ENCODE data around the gene CIBAR2.
"Not testable (repeated sequence)": the region's sequence is repeated elsewhere in the genome, so short reads cannot be mapped to it uniquely, and the experiment has no call there.

Gene CIBAR2

DNA sequence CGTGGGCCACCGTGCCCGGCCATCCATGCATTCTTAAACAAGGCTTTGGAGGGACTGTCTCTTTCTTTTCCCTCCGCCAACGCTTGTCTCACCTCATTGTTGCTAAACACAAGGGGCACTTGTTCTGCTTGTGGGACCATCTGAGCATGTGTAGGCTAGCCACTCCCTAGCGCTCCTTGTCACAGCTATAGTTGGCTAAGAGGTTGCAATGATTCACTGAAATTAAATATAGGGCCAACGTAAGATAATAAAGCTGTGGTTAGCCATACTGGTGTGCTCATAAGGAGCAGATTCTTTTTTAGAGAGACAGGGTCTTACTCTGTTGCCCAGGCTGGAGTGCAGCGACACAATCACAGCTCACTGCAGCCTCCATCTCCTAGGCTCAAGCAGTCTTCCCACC, 43.5 kb downstream of the CIBAR2 start:
- FAIRE-seq (no peak), DNase-seq (ENCODE audit: extremely low spot score, insufficient read length, low read depth) (no peak)

DNA sequence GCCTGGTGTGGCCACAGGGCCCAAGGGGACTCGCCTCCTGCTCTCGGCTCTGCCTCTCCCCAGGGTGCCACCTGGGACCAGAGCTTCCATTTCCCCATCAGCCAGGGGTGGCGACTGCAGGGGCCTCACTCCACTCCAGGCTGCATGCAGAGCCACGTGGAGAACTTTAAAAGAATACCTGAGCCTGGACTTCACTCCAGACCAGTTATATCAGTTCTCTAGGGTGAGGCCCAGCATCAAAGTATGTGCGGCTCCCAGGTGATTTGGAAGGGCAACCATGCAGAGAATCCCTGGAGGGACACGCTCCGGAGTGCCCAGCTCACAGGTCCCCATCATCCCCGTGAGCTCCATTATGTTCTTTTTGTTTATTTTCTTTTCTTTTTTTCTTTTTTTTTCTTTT, 44.8 kb downstream of the CIBAR2 start:
- FAIRE-seq (no peak), DNase-seq (ENCODE audit: extremely low spot score, insufficient read length, low read depth) (no peak)

DNA sequence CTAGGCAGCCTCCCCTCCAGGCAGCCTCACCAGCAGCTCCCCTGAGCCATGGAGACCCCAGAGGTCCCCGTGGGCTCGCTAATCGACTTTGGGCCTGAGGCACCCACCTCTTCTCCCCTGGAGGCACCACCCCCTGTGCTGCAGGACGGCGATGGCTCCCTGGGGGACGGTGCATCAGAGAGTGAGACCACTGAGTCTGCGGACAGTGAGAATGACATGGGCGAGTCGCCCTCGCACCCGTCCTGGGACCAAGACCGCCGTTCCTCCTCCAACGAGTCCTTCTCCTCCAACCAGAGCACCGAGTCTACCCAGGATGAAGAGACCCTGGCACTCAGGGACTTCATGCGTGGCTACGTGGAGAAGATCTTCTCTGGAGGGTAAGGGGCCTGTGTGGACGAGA, 45.2 kb downstream of the CIBAR2 start:
- no peak for FAIRE-seq
- DNase-seq (ENCODE audit: extremely low spot score, insufficient read length, low read depth): no peak

DNA sequence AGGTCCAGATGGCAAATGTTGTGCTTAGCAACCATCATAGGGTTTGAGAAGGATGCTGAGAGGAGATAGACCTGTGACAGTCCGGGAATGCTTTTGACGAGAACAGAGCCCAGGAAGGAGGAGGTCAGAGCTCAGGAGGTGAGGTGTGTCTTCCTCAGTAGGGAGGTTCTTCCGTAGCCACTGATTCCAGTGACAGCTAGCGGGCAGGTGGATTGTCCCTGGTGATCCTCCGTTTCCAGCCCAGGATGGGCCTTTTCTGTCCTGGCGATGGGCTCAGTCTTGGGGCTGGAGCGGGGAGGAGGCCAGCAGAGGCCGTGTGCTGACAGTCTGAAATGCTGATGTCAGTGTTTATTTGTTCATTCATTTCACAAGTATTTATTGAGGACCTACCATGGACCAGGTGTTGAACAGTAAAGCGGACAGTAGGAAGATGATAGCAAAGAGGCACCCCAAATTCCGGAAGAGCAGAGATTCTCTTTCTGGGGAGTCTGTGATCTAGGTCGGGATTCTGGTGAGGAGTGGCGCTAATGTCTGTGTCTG, 45.9 kb downstream of the CIBAR2 start:
- DNase-seq (ENCODE audit: extremely low spot score, insufficient read length, low read depth) (no peak), FAIRE-seq (no peak)

DNA sequence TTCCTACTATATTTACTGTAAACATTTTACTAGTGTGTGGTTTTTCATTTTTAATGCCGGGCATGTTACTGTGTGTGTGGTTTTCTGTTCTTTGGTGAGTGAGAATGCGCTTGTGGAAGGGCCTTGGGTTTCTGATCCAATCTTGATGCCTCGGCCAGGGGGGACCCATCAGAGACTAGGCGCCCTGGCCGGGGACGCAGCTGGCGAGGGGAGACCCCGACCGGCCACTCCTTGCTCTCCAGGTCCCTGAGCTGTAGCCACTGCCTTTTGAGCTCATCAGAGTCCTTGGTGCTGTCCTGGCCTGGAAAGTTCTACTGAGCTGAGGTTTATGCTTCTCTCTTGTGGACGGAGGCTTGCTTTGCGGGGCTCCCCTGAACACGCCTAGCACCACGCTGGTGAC, 47.2 kb downstream of the CIBAR2 start:
- DNase-seq (ENCODE audit: extremely low spot score, insufficient read length, low read depth) (no peak), FAIRE-seq (no peak)

DNA sequence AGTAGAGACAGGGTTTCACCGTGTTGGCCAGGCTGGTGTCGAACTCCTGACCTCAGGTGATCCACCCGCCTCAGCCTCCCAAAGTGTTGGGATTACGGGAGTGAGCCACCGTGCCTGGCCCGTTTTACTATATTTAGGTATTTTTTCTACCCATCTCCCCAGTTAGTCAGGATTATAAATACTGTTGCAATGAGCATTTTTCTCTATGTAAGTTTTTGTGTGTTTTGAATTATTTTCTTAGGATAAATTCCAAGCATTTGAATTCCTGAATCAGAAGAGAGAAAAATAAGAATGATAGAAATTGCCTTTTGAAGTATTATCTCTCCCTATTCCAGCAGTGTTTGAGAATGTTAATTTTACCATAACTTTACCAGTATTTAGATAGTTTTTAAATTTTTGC, 48.1 kb downstream of the CIBAR2 start:
- DNase-seq (ENCODE audit: extremely low spot score, insufficient read length, low read depth) (no peak), FAIRE-seq (no peak)

DNA sequence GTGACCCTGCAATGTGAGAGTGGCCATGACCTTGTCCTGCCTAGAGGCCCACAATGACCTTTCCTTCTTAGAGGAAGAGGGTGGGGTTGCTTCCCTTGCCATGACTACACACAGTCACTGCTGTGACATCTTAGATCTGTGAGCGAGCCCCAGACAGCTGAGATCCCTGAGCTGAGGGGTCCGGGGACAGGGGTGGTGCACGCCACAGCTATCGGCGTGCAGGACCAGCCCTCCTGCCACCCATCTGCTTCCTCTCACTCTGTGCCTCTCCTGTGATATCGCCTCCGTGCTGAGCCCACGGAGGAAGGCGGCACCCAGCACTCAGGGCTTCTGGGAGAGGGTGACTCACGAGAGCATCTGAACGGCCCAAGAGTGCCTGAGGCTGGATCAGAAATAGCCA, 49.4 kb downstream of the CIBAR2 start:
- FAIRE-seq (no peak), DNase-seq (ENCODE audit: extremely low spot score, insufficient read length, low read depth) (no peak)

DNA sequence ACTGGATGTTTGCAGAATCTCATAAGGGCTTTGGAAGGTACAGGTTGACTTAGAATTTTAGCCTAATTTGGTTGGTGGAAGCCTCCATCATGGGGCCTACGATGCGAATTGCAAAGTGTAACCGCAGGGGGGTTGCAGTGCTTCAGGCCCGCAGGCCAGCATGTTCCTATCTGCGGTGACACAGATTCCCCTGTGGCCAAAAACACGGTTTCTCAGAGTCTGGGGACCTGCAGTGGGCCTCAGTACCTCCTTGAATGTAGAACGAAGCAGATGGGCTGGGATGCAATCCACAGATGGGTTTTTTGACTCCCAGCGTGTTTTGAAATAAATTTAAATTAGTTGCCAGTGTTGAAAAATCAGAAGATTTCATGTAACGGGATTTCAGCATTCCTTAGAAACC, 49.9 kb downstream of the CIBAR2 start:
- FAIRE-seq: no peak

DNA sequence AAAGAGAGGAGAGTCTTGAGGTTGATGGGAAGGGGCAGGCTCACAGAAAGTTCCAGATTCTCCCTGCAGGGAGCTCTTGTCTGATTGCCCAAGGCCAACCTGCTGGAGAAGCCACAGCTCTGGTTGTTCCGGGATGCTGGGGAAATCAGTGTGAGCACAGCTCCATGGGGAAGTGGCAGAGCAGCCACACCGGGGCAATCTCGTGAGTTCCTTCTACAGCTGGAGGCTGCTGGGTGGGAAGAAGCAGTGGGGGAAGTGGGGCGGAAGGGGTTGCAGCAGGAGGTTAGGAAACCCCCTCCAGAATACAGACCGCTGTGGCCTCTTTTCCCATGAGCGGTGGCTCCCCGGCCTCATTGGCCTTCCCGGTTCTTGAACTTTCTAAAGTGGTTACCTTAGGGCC, 50.7 kb downstream of the CIBAR2 start:
- no peak for DNase-seq (ENCODE audit: extremely low spot score, insufficient read length, low read depth)
- FAIRE-seq: no peak

More for the DNA sequence above, 49.9 kb downstream of the CIBAR2 start:
- DNase-seq (ENCODE audit: extremely low spot score, insufficient read length, low read depth): no peak

DNA sequence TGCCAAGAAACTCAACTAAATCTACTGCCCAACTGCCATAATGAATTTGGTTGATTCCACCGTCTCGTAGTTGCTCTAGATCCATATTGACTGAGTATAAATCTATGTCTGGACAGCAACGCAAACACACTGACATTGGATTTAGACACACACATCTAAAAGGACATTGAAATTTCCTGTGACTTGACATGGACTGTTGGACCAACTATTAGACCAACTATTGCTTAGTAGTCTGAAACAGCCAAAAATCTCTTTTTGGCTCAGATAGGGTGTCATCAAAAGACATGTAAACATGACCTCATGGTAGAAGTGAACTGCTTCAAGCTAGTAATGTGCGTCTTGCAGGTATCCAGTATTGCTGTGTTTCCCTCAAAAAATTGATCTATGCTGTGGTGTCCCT, 53.4 kb downstream of the CIBAR2 start:
- DNase-seq (ENCODE audit: extremely low spot score, insufficient read length, low read depth) (no peak), FAIRE-seq (no peak)

DNA sequence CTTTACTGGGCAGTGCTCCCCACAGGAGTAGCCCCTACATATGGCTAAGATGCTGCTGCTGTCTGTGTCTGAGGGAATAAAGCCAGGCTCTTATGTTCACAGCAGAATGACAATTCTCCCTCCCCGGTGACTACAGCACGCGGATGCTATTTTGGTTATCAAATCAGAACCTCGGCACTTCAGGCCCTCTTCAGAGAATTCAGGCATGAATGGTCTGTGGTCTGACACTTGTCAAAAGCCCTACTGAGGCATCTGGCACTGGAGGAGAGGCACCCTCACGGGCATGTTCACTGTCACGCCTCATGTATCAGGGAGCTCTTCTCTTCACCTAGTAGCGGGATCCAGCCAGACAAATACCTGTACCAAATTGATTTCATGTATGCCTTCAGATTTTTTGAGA, 54.3 kb downstream of the CIBAR2 start:
- FAIRE-seq (no peak), DNase-seq (ENCODE audit: extremely low spot score, insufficient read length, low read depth) (peak; percentile 23)

DNA sequence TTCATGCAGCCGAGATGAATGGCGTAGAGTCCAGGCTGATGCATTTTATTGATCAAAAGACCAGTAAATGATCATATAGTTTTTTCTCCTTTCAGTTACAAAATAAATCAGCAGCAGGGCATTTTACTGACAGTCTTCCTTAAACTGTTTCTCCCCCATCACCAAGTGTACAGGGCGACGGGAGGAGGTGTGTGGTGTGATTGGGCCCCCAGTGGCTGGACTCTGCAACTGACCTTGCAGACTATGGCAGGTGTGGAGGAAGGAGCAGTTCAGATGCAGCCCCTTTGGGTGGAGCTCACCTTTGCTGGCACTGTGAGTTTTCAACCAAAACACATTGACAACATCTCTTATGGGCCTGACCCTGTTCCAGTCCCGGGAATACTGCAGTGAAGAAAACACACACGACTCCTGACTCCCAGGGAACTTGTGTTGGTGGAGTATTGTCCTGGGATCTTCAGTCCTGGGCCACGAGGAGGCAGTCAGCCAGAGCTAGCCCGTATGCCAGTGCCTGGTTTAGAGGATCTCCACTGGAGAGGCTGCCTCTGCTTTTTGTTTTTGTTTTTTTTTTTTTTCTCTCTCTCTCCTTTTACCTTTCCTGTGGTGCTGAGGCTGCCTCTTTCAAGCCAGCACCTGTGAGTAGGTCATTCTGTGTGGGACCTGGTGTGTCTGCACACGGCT, 54.9 kb downstream of the CIBAR2 start:
- no peak for DNase-seq (ENCODE audit: extremely low spot score, insufficient read length, low read depth)
- FAIRE-seq: no peak

DNA sequence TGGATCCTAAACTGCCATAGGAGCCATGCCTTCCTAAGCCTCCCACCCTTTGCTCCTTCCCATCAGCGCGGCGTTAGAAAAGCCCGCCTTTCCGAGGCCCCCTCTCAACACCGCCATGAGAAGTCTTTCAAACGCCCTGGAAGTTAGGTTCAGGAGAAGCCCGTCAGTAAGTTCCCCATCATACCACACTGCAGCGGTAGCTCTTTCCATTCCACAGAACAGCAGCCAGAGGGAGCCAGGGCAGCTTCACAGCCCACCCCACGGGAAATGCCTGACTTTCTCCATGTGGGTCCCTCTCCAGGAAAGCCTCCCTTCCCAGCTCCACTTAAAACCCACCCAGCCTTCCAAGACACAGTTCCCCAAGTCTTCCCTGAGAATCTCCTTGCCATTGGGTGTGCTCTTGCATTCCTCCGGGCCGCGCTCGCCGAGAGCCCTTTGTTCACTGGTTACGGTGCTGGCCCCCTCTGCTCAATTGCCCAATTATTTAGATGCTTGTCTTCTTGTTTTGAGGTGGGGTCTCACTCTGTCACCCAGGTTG, 56.0 kb downstream of the CIBAR2 start:
- no peak for FAIRE-seq
- DNase-seq (ENCODE audit: extremely low spot score, insufficient read length, low read depth): no peak

DNA sequence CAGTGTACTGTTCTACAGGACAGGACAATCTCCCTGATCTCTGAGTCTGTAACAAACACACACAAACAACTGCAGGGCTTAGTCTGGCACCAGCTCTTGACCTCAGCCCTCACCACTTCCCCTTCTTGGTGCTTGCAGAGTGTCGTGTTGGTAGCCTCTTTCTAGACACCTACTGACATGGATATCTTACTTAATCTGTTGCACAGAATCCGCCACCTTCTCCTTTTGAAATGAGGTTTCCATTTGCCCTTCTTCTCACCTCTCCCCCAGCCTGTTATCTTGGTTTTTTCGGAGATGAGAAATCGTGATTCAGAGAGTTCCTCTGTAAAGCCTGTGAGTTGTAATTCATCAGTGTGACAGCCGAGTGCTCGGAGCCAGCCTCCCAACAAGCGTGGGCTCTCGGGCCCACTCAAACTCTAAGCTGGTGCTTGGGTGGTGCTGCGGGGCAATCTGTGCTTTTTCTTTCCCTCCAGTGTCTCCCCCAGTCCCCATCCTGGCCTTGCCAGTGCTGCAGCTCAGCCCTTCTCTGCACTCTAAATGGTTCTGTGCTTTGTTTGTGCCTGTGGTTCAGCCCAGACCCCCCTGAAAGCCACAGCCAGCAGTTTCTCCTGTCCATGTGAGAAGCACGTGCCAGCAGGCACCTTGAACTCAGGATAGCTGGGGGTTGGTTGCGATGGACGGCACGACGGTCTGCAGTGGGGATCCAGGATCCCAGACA, 56.6 kb downstream of the CIBAR2 start:
- DNase-seq (ENCODE audit: extremely low spot score, insufficient read length, low read depth) (peak; percentile 42), FAIRE-seq (peak; percentile 90)

DNA sequence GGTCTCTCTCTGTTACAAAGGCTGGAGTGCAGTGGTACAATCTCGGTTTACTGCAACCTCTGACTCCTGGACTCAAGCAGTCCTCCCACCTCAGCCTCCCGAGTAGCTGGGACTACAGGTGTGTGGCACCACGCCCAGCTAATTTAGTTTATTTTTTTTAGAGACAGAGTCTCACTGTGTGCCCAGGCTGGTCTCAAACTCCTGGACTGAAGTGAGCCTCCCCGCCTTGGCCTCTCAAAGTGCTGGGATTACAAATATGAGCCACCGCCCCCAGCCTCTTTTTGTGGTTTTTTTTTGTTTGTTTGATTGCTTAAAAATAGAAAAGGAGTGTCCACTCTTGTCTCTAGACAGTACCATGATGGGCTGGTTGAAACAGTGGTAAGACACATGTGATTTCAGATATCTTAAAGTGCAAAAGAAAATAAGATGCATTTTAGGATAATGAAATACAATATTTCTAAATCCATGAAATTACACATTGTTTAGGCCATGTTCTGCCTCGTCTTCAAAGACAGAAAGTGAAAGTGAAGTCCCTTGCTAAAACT, 57.3 kb downstream of the CIBAR2 start:
- DNase-seq (ENCODE audit: extremely low spot score, insufficient read length, low read depth) (no peak), FAIRE-seq (no peak)

DNA sequence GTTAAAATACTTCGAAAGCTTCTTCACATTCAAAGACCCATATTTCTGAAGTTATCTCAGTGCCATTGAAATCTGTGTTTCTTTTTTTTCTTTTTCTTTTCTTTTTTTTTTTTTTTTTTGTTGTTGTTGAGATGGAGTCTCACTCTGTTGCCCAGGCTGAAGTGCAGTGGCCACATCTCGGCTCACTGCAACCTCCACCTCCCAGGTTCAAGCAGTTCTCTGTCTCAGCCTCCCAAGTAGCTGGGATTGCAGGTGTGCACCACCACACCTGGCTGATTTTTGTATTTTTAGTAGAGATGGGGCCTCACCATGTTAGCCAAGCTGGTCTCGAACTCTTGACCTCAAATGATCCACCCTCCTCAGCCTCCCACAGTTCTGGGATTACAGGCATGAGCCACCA, 58.0 kb downstream of the CIBAR2 start:
- not testable (repeated sequence) for DNase-seq (ENCODE audit: extremely low spot score, insufficient read length, low read depth); FAIRE-seq

DNA sequence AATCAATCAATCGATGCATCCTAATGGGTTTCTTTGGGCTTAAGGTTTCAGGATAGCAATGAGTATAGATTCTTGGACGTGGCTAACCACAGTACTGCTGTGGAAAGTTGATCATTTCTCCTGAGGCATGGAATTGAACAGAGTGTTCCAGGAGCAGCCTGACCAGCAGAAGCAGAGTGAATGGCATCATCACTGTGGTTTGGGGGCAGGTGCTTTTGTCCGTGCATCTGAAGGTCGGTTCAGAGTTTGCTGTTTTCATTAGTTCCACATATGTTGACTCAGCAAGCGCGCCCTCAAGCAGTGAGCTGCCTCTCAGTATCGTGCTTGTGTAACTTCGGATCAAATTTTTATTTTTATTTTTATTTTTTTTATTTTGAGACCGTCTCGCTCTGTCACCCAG, 59.7 kb downstream of the CIBAR2 start:
- DNase-seq (ENCODE audit: extremely low spot score, insufficient read length, low read depth) (no peak), FAIRE-seq (no peak)

DNA sequence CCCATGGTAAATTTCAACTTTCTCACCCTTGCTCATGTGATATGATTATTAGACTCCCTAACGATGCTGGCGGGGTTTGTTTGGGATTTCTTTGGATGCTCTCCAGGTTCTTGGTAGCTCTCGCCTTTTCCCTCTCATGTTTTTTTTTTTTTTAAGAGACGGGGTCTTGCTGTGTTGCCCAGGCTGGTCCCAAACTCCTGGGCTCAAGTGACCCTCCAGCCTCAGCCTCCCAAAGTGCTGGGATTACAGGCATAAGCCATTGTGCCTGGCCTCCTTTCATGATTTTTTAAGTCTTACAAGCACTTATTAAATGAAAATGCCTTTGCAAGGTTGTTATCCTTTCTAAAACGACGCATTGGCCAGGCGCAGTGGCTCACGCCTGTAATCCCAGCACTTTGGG, 60.6 kb downstream of the CIBAR2 start:
- no peak for DNase-seq (ENCODE audit: extremely low spot score, insufficient read length, low read depth)
- no peak for FAIRE-seq

DNA sequence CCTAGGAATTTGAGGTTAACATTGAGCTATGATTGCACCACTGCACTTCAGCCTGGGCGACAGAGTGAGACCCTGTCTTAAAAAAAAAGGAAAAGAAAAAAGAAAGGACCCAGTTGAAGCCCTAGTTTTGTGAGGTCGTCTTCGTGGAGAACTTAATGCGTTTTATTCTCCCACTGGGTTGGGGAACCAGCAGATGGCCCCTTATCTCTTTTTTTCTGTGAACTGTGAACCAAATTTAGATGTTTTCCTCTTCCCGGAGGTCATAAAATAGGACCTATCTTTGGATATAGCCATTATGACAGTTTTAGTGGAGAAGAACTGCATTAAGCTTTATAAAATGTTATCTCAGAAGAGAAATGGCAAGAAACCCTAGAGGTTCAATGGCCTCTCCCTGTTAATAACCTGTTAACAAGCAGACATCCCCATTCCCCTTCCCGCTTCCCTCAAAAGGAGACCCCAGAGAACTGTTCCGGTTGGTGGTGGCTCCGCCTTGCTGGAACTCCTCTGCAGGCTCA, 61.1 kb downstream of the CIBAR2 start:
- FAIRE-seq (no peak), DNase-seq (ENCODE audit: extremely low spot score, insufficient read length, low read depth) (no peak)

DNA sequence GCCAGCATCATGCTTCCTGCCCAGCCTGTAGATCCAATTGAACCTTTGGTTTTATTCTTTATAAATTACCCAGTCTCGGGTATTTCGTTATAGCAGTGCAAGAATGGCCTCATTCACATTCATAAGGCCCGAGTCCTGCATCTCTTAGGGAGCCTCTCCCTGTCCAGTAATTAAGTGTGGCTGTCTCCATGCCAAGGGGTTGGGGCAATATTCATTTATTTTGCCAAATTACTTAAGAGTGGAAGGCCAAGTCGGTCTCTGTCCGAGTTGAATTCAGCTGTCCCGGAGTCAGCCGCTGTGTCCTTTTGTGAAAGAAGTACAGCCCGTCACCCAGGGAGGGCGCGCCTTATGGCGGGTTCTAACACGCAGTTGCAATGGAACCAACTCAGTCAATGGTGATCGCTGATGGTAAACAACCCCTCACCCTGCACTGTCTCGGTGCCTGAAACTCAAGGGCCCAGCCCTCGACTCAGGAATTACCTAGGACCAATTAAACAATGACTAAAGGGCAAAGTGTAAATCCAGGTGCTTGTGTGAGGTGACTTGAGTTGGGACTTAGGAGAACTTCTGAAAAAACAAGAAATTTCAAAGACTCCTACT, 62.5 kb downstream of the CIBAR2 start:
- no peak for FAIRE-seq

More for the DNA sequence above, 62.5 kb downstream of the CIBAR2 start:
- DNase-seq (ENCODE audit: extremely low spot score, insufficient read length, low read depth): no peak

Measured in GM18507 (cell line).